Measurements from ENCODE around the gene ZNF3.
A peak's percentile ranks its signal among the peaks of the same experiment; 100 is the strongest.

Gene ZNF3

DNA sequence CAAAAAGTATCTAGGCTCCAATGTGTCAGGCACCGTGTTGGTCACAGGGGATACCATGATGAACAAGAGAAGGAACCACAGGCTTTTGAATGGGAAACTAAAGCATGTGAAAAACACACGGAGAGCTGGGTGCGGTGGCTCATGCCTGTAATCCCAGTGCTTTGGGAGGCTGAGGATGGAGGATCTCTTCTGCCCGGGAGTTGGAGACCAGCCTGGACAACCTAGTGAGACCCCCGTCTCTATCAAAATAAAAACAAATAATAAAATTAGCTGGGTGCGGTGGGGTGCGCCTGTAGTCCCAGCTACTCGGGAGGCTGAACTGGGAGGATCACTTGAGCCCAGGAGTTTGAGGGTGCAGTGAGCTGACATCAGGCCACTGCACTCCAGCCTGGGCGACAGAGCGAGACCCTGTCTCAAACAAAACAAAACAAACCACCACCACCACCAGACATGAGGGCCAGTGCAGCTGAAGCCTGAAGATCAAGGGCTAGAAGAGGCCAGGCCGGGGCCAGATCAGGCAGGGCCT, 6.6 kb upstream of the ZNF3 start:
- ATAC-seq, result no peak
- TF ChIP-seq BACH2 (CRISPR knock-in tag; IDR thresholded peaks at IDR 0.05; ENCODE audit: borderline replicate concordance), result no peak
- TF ChIP-seq, protein P1, sequence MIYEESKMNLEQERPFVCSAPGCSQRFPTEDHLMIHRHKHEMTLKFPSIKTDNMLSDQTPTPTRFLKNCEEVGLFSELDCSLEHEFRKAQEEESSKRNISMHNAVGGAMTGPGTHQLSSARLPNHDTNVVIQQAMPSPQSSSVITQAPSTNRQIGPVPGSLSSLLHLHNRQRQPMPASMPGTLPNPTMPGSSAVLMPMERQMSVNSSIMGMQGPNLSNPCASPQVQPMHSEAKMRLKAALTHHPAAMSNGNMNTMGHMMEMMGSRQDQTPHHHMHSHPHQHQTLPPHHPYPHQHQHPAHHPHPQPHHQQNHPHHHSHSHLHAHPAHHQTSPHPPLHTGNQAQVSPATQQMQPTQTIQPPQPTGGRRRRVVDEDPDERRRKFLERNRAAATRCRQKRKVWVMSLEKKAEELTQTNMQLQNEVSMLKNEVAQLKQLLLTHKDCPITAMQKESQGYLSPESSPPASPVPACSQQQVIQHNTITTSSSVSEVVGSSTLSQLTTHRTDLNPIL (CRISPR knock-in tag; IDR thresholded peaks at IDR 0.05; ENCODE audit: low read depth), result peak; percentile 14; the same call in 1 of the 2 replicates

DNA sequence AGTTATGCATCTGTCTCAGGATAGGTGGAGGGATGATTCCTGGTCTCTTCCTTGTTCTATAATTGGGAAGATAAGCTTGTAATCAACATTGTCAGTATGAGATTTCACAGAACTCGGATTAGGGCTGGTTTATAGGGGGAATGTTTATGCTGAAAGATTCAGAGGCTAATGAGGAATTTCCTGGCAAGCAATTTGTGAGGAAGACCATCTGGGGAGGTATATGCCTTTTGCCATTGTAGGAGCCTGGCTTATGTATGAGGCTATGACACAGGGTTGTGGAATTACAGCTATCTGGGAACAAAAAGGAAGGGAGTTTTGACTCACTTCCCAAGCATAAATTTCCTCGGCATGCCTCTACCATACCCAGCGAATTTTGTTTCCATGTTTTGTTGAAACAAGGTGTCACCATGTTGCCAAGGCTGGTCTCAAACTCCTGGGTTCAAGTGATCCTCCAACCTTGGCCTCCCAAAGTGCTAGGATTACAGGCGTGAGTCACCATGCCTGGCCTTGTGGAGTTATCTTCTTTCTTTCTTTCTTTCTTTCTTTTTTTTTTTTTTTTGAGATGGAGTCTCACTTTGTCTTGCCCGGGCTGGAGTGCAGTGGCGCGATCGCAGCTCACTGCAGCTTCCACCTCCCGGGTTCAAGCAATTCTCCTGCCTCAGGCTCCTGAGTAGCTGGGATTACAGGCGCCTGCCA, 5.7 kb upstream of the ZNF3 start:
- ATAC-seq, result peak; percentile 75
- TF ChIP-seq ZC3H10 (CRISPR knock-in tag; IDR thresholded peaks at IDR 0.05), result no peak
- peak; percentile 33; the same call in 1 of the 2 replicates for TF ChIP-seq GLIS3 (CRISPR knock-in tag; IDR thresholded peaks at IDR 0.05)
- TF ChIP-seq, protein P2, sequence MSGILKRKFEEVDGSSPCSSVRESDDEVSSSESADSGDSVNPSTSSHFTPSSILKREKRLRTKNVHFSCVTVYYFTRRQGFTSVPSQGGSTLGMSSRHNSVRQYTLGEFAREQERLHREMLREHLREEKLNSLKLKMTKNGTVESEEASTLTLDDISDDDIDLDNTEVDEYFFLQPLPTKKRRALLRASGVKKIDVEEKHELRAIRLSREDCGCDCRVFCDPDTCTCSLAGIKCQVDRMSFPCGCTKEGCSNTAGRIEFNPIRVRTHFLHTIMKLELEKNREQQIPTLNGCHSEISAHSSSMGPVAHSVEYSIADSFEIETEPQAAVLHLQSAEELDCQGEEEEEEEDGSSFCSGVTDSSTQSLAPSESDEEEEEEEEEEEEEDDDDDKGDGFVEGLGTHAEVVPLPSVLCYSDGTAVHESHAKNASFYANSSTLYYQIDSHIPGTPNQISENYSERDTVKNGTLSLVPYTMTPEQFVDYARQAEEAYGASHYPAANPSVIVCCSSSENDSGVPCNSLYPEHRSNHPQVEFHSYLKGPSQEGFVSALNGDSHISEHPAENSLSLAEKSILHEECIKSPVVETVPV (CRISPR knock-in tag; IDR thresholded peaks at IDR 0.05), result peak; percentile 90
- TF ChIP-seq POU6F1 (CRISPR knock-in tag; IDR thresholded peaks at IDR 0.05; ENCODE audit: borderline replicate concordance, low read depth), result 0 out of 2 replicates have a peak, but pooled peaks have one; percentile 85
- no peak for TF ChIP-seq PPARA (CRISPR knock-in tag; IDR thresholded peaks at IDR 0.05; ENCODE audit: borderline replicate concordance)
- TF ChIP-seq ARNTL (CRISPR knock-in tag; IDR thresholded peaks at IDR 0.05; ENCODE audit: borderline replicate concordance, low read depth), result no peak
- peak; percentile 98 for TF ChIP-seq ISL1 (CRISPR knock-in tag; IDR thresholded peaks at IDR 0.05)
- TF ChIP-seq ZNF70 (CRISPR knock-in tag; IDR thresholded peaks at IDR 0.05), result no peak
- no peak for TF ChIP-seq ZNF8 (CRISPR knock-in tag; IDR thresholded peaks at IDR 0.05)
- TF ChIP-seq, protein P3, sequence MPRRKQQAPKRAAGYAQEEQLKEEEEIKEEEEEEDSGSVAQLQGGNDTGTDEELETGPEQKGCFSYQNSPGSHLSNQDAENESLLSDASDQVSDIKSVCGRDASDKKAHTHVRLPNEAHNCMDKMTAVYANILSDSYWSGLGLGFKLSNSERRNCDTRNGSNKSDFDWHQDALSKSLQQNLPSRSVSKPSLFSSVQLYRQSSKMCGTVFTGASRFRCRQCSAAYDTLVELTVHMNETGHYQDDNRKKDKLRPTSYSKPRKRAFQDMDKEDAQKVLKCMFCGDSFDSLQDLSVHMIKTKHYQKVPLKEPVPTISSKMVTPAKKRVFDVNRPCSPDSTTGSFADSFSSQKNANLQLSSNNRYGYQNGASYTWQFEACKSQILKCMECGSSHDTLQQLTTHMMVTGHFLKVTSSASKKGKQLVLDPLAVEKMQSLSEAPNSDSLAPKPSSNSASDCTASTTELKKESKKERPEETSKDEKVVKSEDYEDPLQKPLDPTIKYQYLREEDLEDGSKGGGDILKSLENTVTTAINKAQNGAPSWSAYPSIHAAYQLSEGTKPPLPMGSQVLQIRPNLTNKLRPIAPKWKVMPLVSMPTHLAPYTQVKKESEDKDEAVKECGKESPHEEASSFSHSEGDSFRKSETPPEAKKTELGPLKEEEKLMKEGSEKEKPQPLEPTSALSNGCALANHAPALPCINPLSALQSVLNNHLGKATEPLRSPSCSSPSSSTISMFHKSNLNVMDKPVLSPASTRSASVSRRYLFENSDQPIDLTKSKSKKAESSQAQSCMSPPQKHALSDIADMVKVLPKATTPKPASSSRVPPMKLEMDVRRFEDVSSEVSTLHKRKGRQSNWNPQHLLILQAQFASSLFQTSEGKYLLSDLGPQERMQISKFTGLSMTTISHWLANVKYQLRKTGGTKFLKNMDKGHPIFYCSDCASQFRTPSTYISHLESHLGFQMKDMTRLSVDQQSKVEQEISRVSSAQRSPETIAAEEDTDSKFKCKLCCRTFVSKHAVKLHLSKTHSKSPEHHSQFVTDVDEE (CRISPR knock-in tag; IDR thresholded peaks at IDR 0.05), result peak; percentile 73; the same call in 1 of the 2 replicates
- TF ChIP-seq BACH2 (CRISPR knock-in tag; IDR thresholded peaks at IDR 0.05; ENCODE audit: borderline replicate concordance), result no peak
- peak; percentile 86; the same call in 1 of the 2 replicates for TF ChIP-seq TOX (CRISPR knock-in tag; IDR thresholded peaks at IDR 0.05; ENCODE audit: borderline replicate concordance)
- peak; percentile 44; the same call in 1 of the 2 replicates for TF ChIP-seq CSDC2 (CRISPR knock-in tag; IDR thresholded peaks at IDR 0.05)
- TF ChIP-seq, protein P4, sequence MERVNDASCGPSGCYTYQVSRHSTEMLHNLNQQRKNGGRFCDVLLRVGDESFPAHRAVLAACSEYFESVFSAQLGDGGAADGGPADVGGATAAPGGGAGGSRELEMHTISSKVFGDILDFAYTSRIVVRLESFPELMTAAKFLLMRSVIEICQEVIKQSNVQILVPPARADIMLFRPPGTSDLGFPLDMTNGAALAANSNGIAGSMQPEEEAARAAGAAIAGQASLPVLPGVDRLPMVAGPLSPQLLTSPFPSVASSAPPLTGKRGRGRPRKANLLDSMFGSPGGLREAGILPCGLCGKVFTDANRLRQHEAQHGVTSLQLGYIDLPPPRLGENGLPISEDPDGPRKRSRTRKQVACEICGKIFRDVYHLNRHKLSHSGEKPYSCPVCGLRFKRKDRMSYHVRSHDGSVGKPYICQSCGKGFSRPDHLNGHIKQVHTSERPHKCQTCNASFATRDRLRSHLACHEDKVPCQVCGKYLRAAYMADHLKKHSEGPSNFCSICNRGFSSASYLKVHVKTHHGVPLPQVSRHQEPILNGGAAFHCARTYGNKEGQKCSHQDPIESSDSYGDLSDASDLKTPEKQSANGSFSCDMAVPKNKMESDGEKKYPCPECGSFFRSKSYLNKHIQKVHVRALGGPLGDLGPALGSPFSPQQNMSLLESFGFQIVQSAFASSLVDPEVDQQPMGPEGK (CRISPR knock-in tag; IDR thresholded peaks at IDR 0.05; ENCODE audit: borderline replicate concordance), result peak; percentile 73
- TF ChIP-seq SNAI2 (CRISPR knock-in tag; IDR thresholded peaks at IDR 0.05), result 0 out of 2 replicates have a peak, but pooled peaks have one; percentile 58
- TF ChIP-seq TCF4 (CRISPR knock-in tag; IDR thresholded peaks at IDR 0.05; ENCODE audit: borderline replicate concordance), result peak; percentile 91
- no peak for TF ChIP-seq ZFP30 (CRISPR knock-in tag; IDR thresholded peaks at IDR 0.05)
- TF ChIP-seq ZNF565 (CRISPR knock-in tag; conservative IDR thresholded peaks at IDR 0.05; ENCODE audit: low read depth), result no peak
- TF ChIP-seq ZFP3 (CRISPR knock-in tag; IDR thresholded peaks at IDR 0.05), result peak; percentile 88
- TF ChIP-seq, protein P1 (CRISPR knock-in tag; IDR thresholded peaks at IDR 0.05; ENCODE audit: low read depth), result peak; percentile 62; the same call in 1 of the 2 replicates
- no peak for TF ChIP-seq ESRRG (CRISPR knock-in tag; IDR thresholded peaks at IDR 0.05)
- TF ChIP-seq RARB (CRISPR knock-in tag; IDR thresholded peaks at IDR 0.05), result peak; percentile 53; the same call in 1 of the 2 replicates
- no peak for TF ChIP-seq OSR1 (CRISPR knock-in tag; IDR thresholded peaks at IDR 0.05)

Data from SK-N-SH treated with all-trans-retinoic acid at 6 μM for 48 hours (cell line).